H1 (cell line): ENCODE data around the gene ZNF57. TPM values are rescaled to one million over a fixed set of nuclear protein-coding genes. Genes with fewer than 3 reads are reported as not detected.

Experiments used
- CTCF ChIA-PET: fragments of 300-600 bp; sonication (Branson Sonifier 250); formaldehyde crosslinking; loops from one replicate; lab custom pipeline; 2021; ENCODE audit not compliant: partially characterized antibody; lab: Charles Lee
- POLR2A ChIA-PET: fragments of 300-600 bp; sonication (Branson Sonifier 250); formaldehyde crosslinking; loops from one replicate; lab custom pipeline; 2021; ENCODE audit warnings: inconsistent platforms; ENCODE audit not compliant: partially characterized antibody; lab: Charles Lee
- DNase-seq, 2 experiments: peaks; one replicate each; pipeline versions ENCODE4 v3.0.0 to v3.0.0-alpha.2; 2010 to 2022; ENCODE audit warnings: low spot score in 2 of 2, low read depth in 1 of 2, mixed read lengths in 1 of 2
- FAIRE-seq: peaks from 2 replicates; lab custom pipeline; 2011; peaks lifted over from hg19 to GRCh38; lab: Jason Lieb, UNC
- H2AFZ ChIP-seq: 2 replicates; pipeline ENCODE4 v1.8.1; 2012; ENCODE audit warnings: low read length, inconsistent platforms
- H2AK5ac ChIP-seq: 2 replicates; pipeline ENCODE4 v1.6.1; 2013; ENCODE audit warnings: low read depth, low read length
- H2BK120ac ChIP-seq: replicated peaks from 2 replicates; pipeline ENCODE3; 2013; ENCODE audit warnings: low read depth, low read length, inconsistent platforms
- H2BK12ac ChIP-seq: 2 replicates; pipeline ENCODE4 v1.6.1; 2013; ENCODE audit warnings: low read depth, low read length
- H2BK15ac ChIP-seq: 2 replicates; pipeline ENCODE4 v1.6.1; 2013; ENCODE audit warnings: low read length
- H2BK20ac ChIP-seq: 2 replicates; pipeline ENCODE4 v1.6.1; 2013; ENCODE audit warnings: low read length
- H2BK5ac ChIP-seq: 2 replicates; pipeline ENCODE4 v1.6.1; 2013; ENCODE audit warnings: low read depth, low read length
- H3K14ac ChIP-seq: 2 replicates; pipeline ENCODE4 v1.6.1; 2013; ENCODE audit warnings: inconsistent platforms; ENCODE audit not compliant: insufficient read length
- H3K18ac ChIP-seq: 2 replicates; pipeline ENCODE4 v1.6.1; 2013; ENCODE audit warnings: low read length; ENCODE audit errors: extremely low read depth
- H3K23ac ChIP-seq: 2 replicates; pipeline ENCODE4 v1.6.1; 2013; ENCODE audit warnings: inconsistent platforms; ENCODE audit not compliant: insufficient read length
- H3K23me2 ChIP-seq: 2 replicates; pipeline ENCODE4 v1.6.1; 2013; ENCODE audit warnings: low read depth, low read length
- H3K27ac ChIP-seq: 2 replicates; pipeline ENCODE4 v1.6.1; 2011; ENCODE audit warnings: low read depth, low read length, inconsistent platforms
- H3K27me3 ChIP-seq, 4 experiments: replicated peaks in 1 of 4; 1 replicate in 1 of 4; 2 replicates in 3 of 4; pipeline versions ENCODE4 v1.6.1 to v1.8.1; 2011 to 2013; ENCODE audit warnings: low read length in 3 of 4, mild to moderate bottlenecking in 3 of 4, inconsistent platforms in 2 of 4, mixed read lengths in 2 of 4, moderate library complexity in 1 of 4; ENCODE audit not compliant: control insufficient read depth in 3 of 4, insufficient read depth in 3 of 4; ENCODE audit errors: extremely low read depth in 1 of 4
- H3K36me3 ChIP-seq, 4 experiments: 2 replicates each; pipeline versions ENCODE4 v1.6.1 to v1.8.1; 2011 to 2013; ENCODE audit warnings: mild to moderate bottlenecking in 4 of 4, low read length in 3 of 4, moderate library complexity in 2 of 4, control low read depth in 1 of 4, inconsistent platforms in 1 of 4; ENCODE audit not compliant: insufficient read depth in 4 of 4, control insufficient read depth in 2 of 4
- H3K4ac ChIP-seq: replicated peaks from 2 replicates; pipeline ENCODE3; 2013; ENCODE audit warnings: low read length, low read depth, mixed read lengths, inconsistent platforms; ENCODE audit not compliant: insufficient read length
- H3K4me1 ChIP-seq, 4 experiments: replicated peaks in 1 of 4; 1 replicate in 1 of 4; 2 replicates in 3 of 4; pipeline versions ENCODE4 v1.6.1 to v1.8.1; 2011 to 2013; ENCODE audit warnings: low read length in 3 of 4, inconsistent platforms in 2 of 4, mixed read lengths in 1 of 4; ENCODE audit not compliant: insufficient read depth in 4 of 4, control insufficient read depth in 3 of 4
- H3K4me2 ChIP-seq, 2 experiments: 2 replicates each; pipeline versions ENCODE4 v1.6.1 to v1.8.1; 2011 to 2013; ENCODE audit warnings: low read depth in 2 of 2, low read length in 2 of 2, control low read depth in 1 of 2, inconsistent platforms in 1 of 2, mild to moderate bottlenecking in 1 of 2; ENCODE audit not compliant: insufficient read depth in 1 of 2
- H3K4me3 ChIP-seq, 4 experiments: fragments of 200-600, 300-600 bp in 1 of 4; sonication (generic), shearing (Covaris generic), sonication (Bioruptor Twin) in 1 of 4; 2 replicates each; pipeline versions ENCODE4 v1.5.1 to v1.8.1; 2011 to 2016; ENCODE audit warnings: low read length in 4 of 4, low read depth in 3 of 4, control low read depth in 2 of 4, inconsistent platforms in 2 of 4, mild to moderate bottlenecking in 2 of 4, mixed read lengths in 1 of 4, moderate library complexity in 1 of 4; ENCODE audit not compliant: insufficient read depth in 2 of 4; ENCODE audit errors: extremely low read depth in 1 of 4
- H3K56ac ChIP-seq: replicated peaks from 2 replicates; pipeline ENCODE3; 2013; ENCODE audit warnings: low read depth, mild to moderate bottlenecking, mixed read lengths, low read length, inconsistent platforms; ENCODE audit not compliant: insufficient read length
- H3K79me1 ChIP-seq: 2 replicates; pipeline ENCODE4 v1.6.1; 2013; ENCODE audit warnings: low read depth, low read length, control low read depth
- H3K79me2 ChIP-seq, 2 experiments: 2 replicates each; pipeline versions ENCODE4 v1.6.1 to v1.8.1; 2012 to 2013; ENCODE audit warnings: low read length in 2 of 2, mild to moderate bottlenecking in 2 of 2, inconsistent platforms in 1 of 2; ENCODE audit not compliant: insufficient read depth in 2 of 2, control insufficient read depth in 1 of 2
- H3K9ac ChIP-seq, 4 experiments: replicated peaks in 1 of 4; 1 replicate in 1 of 4; 2 replicates in 3 of 4; pipeline versions ENCODE4 v1.6.1 to v1.8.1; 2011 to 2013; ENCODE audit warnings: low read depth in 3 of 4, low read length in 3 of 4, control low read depth in 2 of 4, mild to moderate bottlenecking in 2 of 4, moderate library complexity in 2 of 4, inconsistent platforms in 1 of 4; ENCODE audit errors: extremely low read depth in 1 of 4
- H3K9me3 ChIP-seq, 2 experiments: 2 replicates each; pipeline versions ENCODE4 v1.6.1 to v1.8.1; 2012 to 2013; ENCODE audit warnings: mild to moderate bottlenecking in 2 of 2, moderate library complexity in 2 of 2, control low read depth in 1 of 2, inconsistent platforms in 1 of 2, low read depth in 1 of 2, low read length in 1 of 2, mixed read lengths in 1 of 2; ENCODE audit not compliant: insufficient read depth in 2 of 2
- H4K20me1 ChIP-seq, 2 experiments: replicated peaks in 1 of 2; 2 replicates each; pipeline versions ENCODE3 to v1.8.1; 2011 to 2013; ENCODE audit warnings: inconsistent platforms in 2 of 2, low read length in 2 of 2, mild to moderate bottlenecking in 1 of 2; ENCODE audit not compliant: insufficient read depth in 2 of 2, control insufficient read depth in 1 of 2
- H4K5ac ChIP-seq: 2 replicates; pipeline ENCODE4 v1.6.1; 2013; ENCODE audit warnings: low read length, low read depth, mixed read lengths, inconsistent platforms; ENCODE audit not compliant: insufficient read length
- H4K8ac ChIP-seq: 2 replicates; pipeline ENCODE4 v1.8.0; 2013; ENCODE audit warnings: mild to moderate bottlenecking, moderate library complexity, low read length, inconsistent platforms; ENCODE audit not compliant: insufficient read depth; ENCODE audit errors: extremely low read depth
- H4K91ac ChIP-seq: replicated peaks from 2 replicates; pipeline ENCODE3; 2013; ENCODE audit warnings: low read length, mixed read lengths, inconsistent platforms; ENCODE audit not compliant: insufficient read length
- BACH1 ChIP-seq: IDR thresholded peaks from 2 replicates; pipeline ENCODE4 v1.6.1; 2012; ENCODE audit warnings: low read length, improper control_type of control experiment
- MAX ChIP-seq: IDR thresholded peaks from 2 replicates; pipeline ENCODE4 v1.6.1; 2012; ENCODE audit warnings: inconsistent platforms
- PHF8 ChIP-seq: fragments of 200-600 bp; sonication (generic); conservative IDR thresholded peaks from 2 replicates; pipeline ENCODE4 v1.7.1; 2012; ENCODE audit warnings: low read depth, mild to moderate bottlenecking, inconsistent platforms, low read length, moderate library complexity
- POLR2A ChIP-seq, 2 experiments: IDR thresholded peaks; 1 replicate in 1 of 2; 2 replicates in 1 of 2; pipeline ENCODE4 v1.6.1; 2011; ENCODE audit warnings: low read depth in 2 of 2, low read length in 2 of 2, mild to moderate bottlenecking in 2 of 2; ENCODE audit errors: control extremely low read depth in 1 of 2
- SP1 ChIP-seq: IDR thresholded peaks from 2 replicates; pipeline ENCODE4 v1.6.1; 2011; ENCODE audit warnings: low read depth, low read length
- SP4 ChIP-seq: IDR thresholded peaks from 2 replicates; pipeline ENCODE4 v1.6.1; 2012; ENCODE audit warnings: low read length, inconsistent platforms
- SUZ12 ChIP-seq: fragments of 200-600 bp; sonication (generic); IDR thresholded peaks from 2 replicates; pipeline ENCODE4 v1.6.1; 2012; ENCODE audit warnings: mild to moderate bottlenecking, inconsistent platforms, low read length, moderate library complexity, mixed read lengths
- TCF12 ChIP-seq: IDR thresholded peaks from 2 replicates; pipeline ENCODE4 v1.6.1; 2011; ENCODE audit warnings: low read depth, mild to moderate bottlenecking, low read length
- WGBS, 2 experiments: shearing (Covaris generic) in 1 of 2; methylation state at CpG; one replicate each; pipeline versions ENCODE4 v1.1.6 to v1.1.7; 2013 to 2015; ENCODE audit warnings: low lambda C conversion rate in 2 of 2, mixed read lengths in 2 of 2, inconsistent platforms in 1 of 2, low coverage in 1 of 2, missing lambda C conversion rate in 1 of 2; ENCODE audit not compliant: insufficient replicate concordance in 2 of 2, insufficient coverage in 1 of 2, insufficient read length in 1 of 2; ENCODE audit errors: extremely low coverage in 1 of 2, missing lambda C conversion rate in 1 of 2; 5-methylcytosine and 5-hydroxymethylcytosine counted together
- long read RNA-seq, 2 experiments: library from RNA in 1 of 2; library from capped mRNA in 1 of 2; stranded (forward); transcript quantifications; one replicate each; pipeline ENCODE4 v2.0.0, GENCODE V29; 2021; ENCODE audit warnings: inconsistent platforms in 1 of 2
- polyA minus RNA-seq, 3 experiments: library from RNA; depleted of rRNA, polyadenylated mRNA; stranded (reverse); fragments of >200 nt; gene quantifications; 1 replicate in 2 of 3; 2 replicates in 1 of 3; pipeline ENCODE4 v1.2.3, GENCODE V29; 2011
- polyA plus RNA-seq, 7 experiments: library from polyadenylated mRNA; depleted of rRNA in 3 of 7; stranded (reverse) in 5 of 7; unstranded in 2 of 7; fragments of >200 nt in 5 of 7; fragments of 200-250 nt in 2 of 7; gene quantifications; 1 replicate in 5 of 7; 2 replicates in 1 of 7; 4 replicates in 1 of 7; pipeline versions ENCODE4 v1.2.1 to v1.2.3, GENCODE V29; 2011 to 2013; ENCODE audit warnings: missing spikeins in 2 of 7, mixed read lengths in 2 of 7
- total RNA-seq: library from RNA; stranded (reverse); fragmentation: NEBNext Ultra II Directional; extraction: Animal tissue kit (Norgen Biotek cat#: 25700); gene quantifications from 2 replicates; pipeline ENCODE4 v1.2.1, GENCODE V29; 2021

The ZNF57 gene
- total RNA-seq (8.9 and 9.4 TPM in 2 replicates), polyA plus RNA-seq (2011; rRNA removed) (3.5 and 4.9 TPM in 2 replicates), polyA minus RNA-seq (2011; rRNA and poly(A)+ RNA removed) (17.3 and 23.6 TPM in 2 replicates)
- polyA plus RNA-seq (2011; cell fraction: cytosol; rRNA removed): 6.3 TPM
- 5.0 TPM for polyA plus RNA-seq (2011; cell fraction: nucleus; rRNA removed)
- 6.5 to 7.0 TPM (median 6.9 TPM) in 4 replicates for polyA plus RNA-seq (2012, experiment 1 of 2)
- 1.00 TPM for polyA plus RNA-seq (2012, experiment 2 of 2)
- polyA plus RNA-seq (2013, experiment 1 of 2): 7.8 TPM
- 7.5 TPM for polyA plus RNA-seq (2013, experiment 2 of 2)
- polyA minus RNA-seq (2011; cell fraction: cytosol; rRNA and poly(A)+ RNA removed): 9.7 TPM
- 8.4 TPM for polyA minus RNA-seq (2011; cell fraction: nucleus; rRNA and poly(A)+ RNA removed)
- long read RNA-seq, experiment 1, transcript ZNF57-201 (4 exons, 2,003 nt): major isoform, 5 of 11 reads
- long read RNA-seq, experiment 1, partial matches to known transcripts: 4 of 11 reads
- long read RNA-seq, experiment 1, other reads (novel, unspliced or antisense): 1 of 11 reads
- long read RNA-seq, experiment 2, transcript ZNF57-201 (4 exons, 2,003 nt): major isoform, 5 of 5 reads
- long read RNA-seq, experiment 2, partial matches to known transcripts: 0 of 5 reads
- long read RNA-seq, experiment 2, other reads (novel, unspliced or antisense): 0 of 5 reads

GRCh38 chr19:2900296-2901252 lies at the start of gene ZNF57:
ZNF57 (plus strand) TSS chr19:2900928; CDS start chr19:2901046, 118 bp downstream.
- no peak within 1 kb of the TSS for H2BK20ac ChIP-seq
- peak within 1 kb of the TSS; percentile 66 to 75 for H3K4me2 ChIP-seq
- peak within 1 kb of the TSS; percentile 90 for H3K27ac ChIP-seq
- peak; percentile 94 to 96 for DNase-seq
- H3K79me2 ChIP-seq: peaks cover 0 to 32% of the 10 kb centered on the region in 2 experiments; a peak in 3 of 4 replicates
- no peak within 1 kb of the TSS for H4K91ac ChIP-seq
- FAIRE-seq: no peak
- peak within 1 kb of the TSS; percentile 73 to 99 (median 85) for H3K4me3 ChIP-seq
- H3K23ac ChIP-seq: no peak within 1 kb of the TSS
- H3K23me2 ChIP-seq: peaks cover 5% of the 10 kb centered on the region; the same call in 1 of the 2 replicates
- peak within 1 kb of the TSS; percentile 28; the same call in 1 of the 2 replicates for H2AFZ ChIP-seq
- H3K36me3 ChIP-seq: no peaks in the 10 kb centered on the region
- no peaks in the 10 kb centered on the region for H3K27me3 ChIP-seq
- H2BK12ac ChIP-seq: no peak within 1 kb of the TSS
- no peak within 1 kb of the TSS for H2AK5ac ChIP-seq
- no peak within 1 kb of the TSS for H2BK120ac ChIP-seq
- H3K56ac ChIP-seq: no peak within 1 kb of the TSS
- CTCF ChIA-PET: interaction anchor here (0.7 to 1.6 kb wide), 4 partner anchors 13 to 51 kb away, joined by 3 to 6 read pairs (median 4); no protein-coding TSS in a partner anchor
- no peak within 1 kb of the TSS for H2BK15ac ChIP-seq
- peaks cover 0 to 5% (median 3%) of the 10 kb centered on the region in 4 experiments; a peak in 3 of 7 replicates for H3K4me1 ChIP-seq
- POLR2A ChIA-PET: interaction anchor here (0.9 to 1.2 kb wide), 2 partner anchors 10 to 55 kb away, joined by 3 to 5 read pairs; no protein-coding TSS in a partner anchor
- H3K4ac ChIP-seq: peak within 1 kb of the TSS; percentile 53
- peaks cover 7% of the 10 kb centered on the region; the same call in 1 of the 2 replicates for H3K79me1 ChIP-seq
- peak within 1 kb of the TSS; percentile 97 for H4K5ac ChIP-seq
- peaks cover 9 to 10% of the 10 kb centered on the region in 2 experiments for H3K9me3 ChIP-seq
- H3K14ac ChIP-seq: no peak within 1 kb of the TSS
- H4K8ac ChIP-seq: peak within 1 kb of the TSS; percentile 98
- peaks cover 0 to 5% of the 10 kb centered on the region in 2 experiments for H4K20me1 ChIP-seq
- peak within 1 kb of the TSS; percentile 98 for H3K18ac ChIP-seq
- peak within 1 kb of the TSS; percentile 94; the same call in 1 of the 2 replicates for H2BK5ac ChIP-seq
- H3K9ac ChIP-seq: peak within 1 kb of the TSS; percentile 68 to 91 (median 84)
- WGBS, 2 experiments: 2% methylated on average over 67 of the region's 100 CpGs; no CpG with 5 or more reads in 1 of the 2 experiments
- TF ChIP-seq TCF12 (no peak), PHF8 (peak; percentile 79), MAX (peak; percentile 81), SP1 (peak; percentile 83), POLR2A (IDR thresholded peaks at IDR 0.05; ENCODE audit: control extremely low read depth in 1 of 2, low read depth in 2 of 2, low read length in 2 of 2) (peak in 1 of 2 experiments; percentile 73; a peak in 2 of 3 replicates), BACH1 (peak; percentile 90), SP4 (peak; percentile 90), SUZ12 (peak; percentile 31; the same call in 1 of the 2 replicates)
